HEK293T (cell line): ENCODE measurements around the gene RASD2.

Experiments
- CTCF ChIA-PET: fragments of 350-600 bp; formaldehyde crosslinking; extraction: SDS; loops from one replicate; lab custom pipeline; 2021; ENCODE audit warnings: antibody characterized with exemption, inconsistent platforms; lab: Yijun Ruan, JAX
- POLR2A ChIA-PET: fragments of 350-600 bp; formaldehyde crosslinking; extraction: SDS; loops from one replicate; lab custom pipeline; 2020; ENCODE audit warnings: antibody characterized with exemption, inconsistent platforms; lab: Yijun Ruan, JAX
- DNase-seq: peaks from one replicate; pipeline ENCODE4 v3.0.0; 2012; ENCODE audit warnings: mixed read lengths; ENCODE audit errors: extremely low spot score
- ARNT ChIP-seq: fragments of 450-650 bp; IDR thresholded peaks from 2 replicates; pipeline ENCODE4 v1.6.1; 2017; ENCODE audit warnings: mild to moderate bottlenecking
- BHLHE40 ChIP-seq: fragments of 450-650 bp; IDR thresholded peaks from 2 replicates; pipeline ENCODE4 v1.6.1; 2016; ENCODE audit warnings: mild to moderate bottlenecking, moderate library complexity, borderline replicate concordance
- CTBP1 ChIP-seq: fragments of 450-650 bp; IDR thresholded peaks from 2 replicates; pipeline ENCODE4 v1.6.1; 2016; ENCODE audit warnings: borderline replicate concordance
- ELF4 ChIP-seq: fragments of 450-650 bp; IDR thresholded peaks from 2 replicates; pipeline ENCODE4 v1.6.1; 2017; ENCODE audit warnings: antibody characterized with exemption
- FOXA1 ChIP-seq: fragments of 450-650 bp; IDR thresholded peaks from 2 replicates; pipeline ENCODE4 v1.6.1; 2016; ENCODE audit warnings: mild to moderate bottlenecking
- FOXK2 ChIP-seq: fragments of 450-650 bp; IDR thresholded peaks from 2 replicates; pipeline ENCODE4 v1.6.1; 2016; ENCODE audit warnings: mild to moderate bottlenecking
- FOXM1 ChIP-seq: fragments of 450-650 bp; IDR thresholded peaks from 2 replicates; pipeline ENCODE4 v1.6.1; 2017; ENCODE audit warnings: mild to moderate bottlenecking, borderline replicate concordance
- HDGF ChIP-seq: fragments of 450-650 bp; IDR thresholded peaks from 2 replicates; pipeline ENCODE4 v1.6.1; 2017; ENCODE audit warnings: antibody characterized with exemption, borderline replicate concordance
- L3MBTL2 ChIP-seq: fragments of 450-650 bp; conservative IDR thresholded peaks from 2 replicates; pipeline ENCODE4 v1.6.1; 2016; ENCODE audit warnings: mild to moderate bottlenecking
- LEF1 ChIP-seq: fragments of 450-650 bp; IDR thresholded peaks from 2 replicates; pipeline ENCODE4 v1.6.1; 2017; ENCODE audit warnings: mild to moderate bottlenecking, borderline replicate concordance
- NFRKB ChIP-seq: fragments of 450-650 bp; IDR thresholded peaks from 2 replicates; pipeline ENCODE4 v1.6.1; 2016; ENCODE audit warnings: mild to moderate bottlenecking, moderate library complexity
- SP1 ChIP-seq: fragments of 450-650 bp; IDR thresholded peaks from 2 replicates; pipeline ENCODE4 v1.6.1; 2017
- SUZ12 ChIP-seq: fragments of 450-650 bp; IDR thresholded peaks from 2 replicates; pipeline ENCODE4 v1.6.1; 2016; ENCODE audit warnings: mild to moderate bottlenecking
- TARDBP ChIP-seq: fragments of 450-650 bp; IDR thresholded peaks from 2 replicates; pipeline ENCODE4 v1.6.1; 2016
- ZNF384 ChIP-seq: fragments of 450-650 bp; IDR thresholded peaks from 2 replicates; pipeline ENCODE4 v1.6.1; 2016
- TF ChIP-seq, protein P1 (sequence below): fragments of 450-650 bp; IDR thresholded peaks from 2 replicates; pipeline ENCODE4 v1.6.1; 2016

RASD2 gene

DNA sequence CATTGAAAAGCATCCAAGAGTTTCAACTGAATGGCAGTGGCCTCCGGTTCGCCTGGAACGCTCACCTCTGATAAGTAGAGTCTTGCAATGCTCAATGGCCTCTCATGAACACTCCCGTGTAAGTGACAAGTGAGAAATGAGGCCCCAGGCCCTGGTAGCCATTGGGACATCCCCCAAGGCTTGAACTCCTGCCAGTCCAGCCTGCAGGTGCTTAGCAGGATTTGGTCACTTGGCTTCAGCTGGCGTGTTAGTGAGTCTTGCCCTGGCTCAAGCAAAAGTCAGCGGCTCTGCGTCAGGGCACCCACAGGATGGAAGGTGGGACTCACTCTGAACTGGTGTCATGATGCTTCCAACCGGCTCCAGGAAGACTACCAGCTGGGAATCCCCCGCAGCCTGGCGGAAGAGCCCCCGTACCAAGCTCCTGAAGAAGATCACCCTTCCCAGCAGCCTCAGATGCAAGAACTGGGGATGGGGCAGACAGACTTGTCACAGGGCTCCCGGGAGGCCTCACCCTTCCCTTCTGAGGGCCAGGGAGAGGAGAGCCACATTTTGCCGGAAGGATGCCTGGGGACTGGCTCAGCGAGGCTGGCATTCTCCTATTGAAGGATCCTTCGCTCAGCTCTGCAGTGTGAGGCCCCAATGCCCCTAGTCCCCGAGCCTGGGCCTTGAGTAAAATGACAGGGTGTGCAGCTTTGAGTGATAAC lies 57.2 kb downstream of the RASD2 start:
- DNase-seq: no peak
- TF ChIP-seq FOXA1 (no peak), SP1 (no peak), SUZ12 (no peak), NFRKB (no peak), ELF4 (no peak), ARNT (no peak)
- ChIA-PET CTCF (no interaction called here), POLR2A (no interaction called here)

DNA sequence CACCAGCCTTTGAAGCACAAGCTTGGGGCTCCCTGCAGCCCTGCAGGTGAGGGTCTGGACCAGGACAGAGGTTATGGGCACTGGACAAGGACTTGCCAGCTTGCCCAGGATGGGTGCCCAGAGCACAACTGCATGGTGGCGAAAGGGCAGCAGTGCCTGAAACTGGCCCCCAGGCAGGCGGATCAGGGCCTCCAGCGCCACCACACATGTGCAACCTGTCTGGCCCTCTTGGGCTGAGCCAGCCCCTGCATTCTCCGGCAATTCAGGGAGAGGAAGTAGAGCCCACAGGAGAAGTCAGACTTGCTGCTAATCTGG lies 57.7 kb downstream of the RASD2 start:
- POLR2A ChIA-PET: no interaction called here
- DNase-seq: no peak
- TF ChIP-seq ARNT: no peak
- no peak for TF ChIP-seq NFRKB
- TF ChIP-seq SUZ12: no peak
- TF ChIP-seq ZNF384: no peak
- TF ChIP-seq BHLHE40: no peak
- TF ChIP-seq L3MBTL2: no peak
- TF ChIP-seq FOXK2: no peak
- TF ChIP-seq, protein P1, sequence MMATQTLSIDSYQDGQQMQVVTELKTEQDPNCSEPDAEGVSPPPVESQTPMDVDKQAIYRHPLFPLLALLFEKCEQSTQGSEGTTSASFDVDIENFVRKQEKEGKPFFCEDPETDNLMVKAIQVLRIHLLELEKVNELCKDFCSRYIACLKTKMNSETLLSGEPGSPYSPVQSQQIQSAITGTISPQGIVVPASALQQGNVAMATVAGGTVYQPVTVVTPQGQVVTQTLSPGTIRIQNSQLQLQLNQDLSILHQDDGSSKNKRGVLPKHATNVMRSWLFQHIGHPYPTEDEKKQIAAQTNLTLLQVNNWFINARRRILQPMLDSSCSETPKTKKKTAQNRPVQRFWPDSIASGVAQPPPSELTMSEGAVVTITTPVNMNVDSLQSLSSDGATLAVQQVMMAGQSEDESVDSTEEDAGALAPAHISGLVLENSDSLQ: no peak
- TF ChIP-seq FOXA1: no peak
- TF ChIP-seq LEF1: no peak
- TF ChIP-seq HDGF: no peak
- CTCF ChIA-PET: no interaction called here

DNA sequence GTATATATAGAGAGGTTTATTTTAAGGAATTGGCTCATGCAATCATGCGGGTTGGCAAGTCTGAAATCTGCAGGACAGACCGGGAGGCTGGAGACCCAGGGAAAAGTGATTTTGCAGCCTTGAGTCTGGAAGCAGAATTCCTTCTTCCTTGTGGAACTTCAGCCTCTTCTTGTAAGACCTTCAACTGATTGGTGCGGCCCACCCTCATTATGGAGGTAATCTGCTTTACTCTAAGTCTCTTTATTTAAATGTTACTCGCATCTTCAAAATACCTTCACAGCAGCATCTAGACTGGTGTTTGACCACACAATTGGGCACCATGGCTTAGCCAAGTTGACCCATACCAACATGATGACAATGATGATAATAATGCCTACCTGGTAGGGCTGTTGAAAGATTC lies 58.7 kb downstream of the RASD2 start:
- TF ChIP-seq NFRKB: no peak
- no peak for TF ChIP-seq FOXM1
- no peak for TF ChIP-seq L3MBTL2
- ChIA-PET CTCF (no interaction called here), POLR2A (no interaction called here)
- DNase-seq: no peak

DNA sequence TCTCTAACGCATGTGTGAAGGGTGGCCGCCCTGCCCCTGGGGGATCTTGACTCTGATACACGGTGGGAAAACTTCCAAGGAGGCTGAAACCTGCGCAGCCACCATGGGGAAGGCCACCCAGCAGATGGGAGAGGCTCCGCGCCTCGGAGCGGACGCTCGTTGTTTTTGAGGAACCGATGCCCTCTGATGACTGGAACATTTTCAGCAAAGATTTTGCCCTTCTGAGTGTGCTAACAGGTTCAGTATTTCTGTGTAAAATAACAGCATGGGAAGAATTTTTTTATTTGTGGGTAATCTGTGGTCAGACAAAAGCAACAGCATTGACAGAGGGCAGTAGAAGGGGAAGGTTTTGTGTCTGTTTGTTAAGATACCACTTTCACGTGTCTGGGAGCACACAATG lies 59.8 kb downstream of the RASD2 start:
- POLR2A ChIA-PET: no interaction called here
- TF ChIP-seq L3MBTL2 (no peak), FOXA1 (no peak), CTBP1 (no peak), FOXK2 (no peak), SUZ12 (no peak), LEF1 (no peak), NFRKB (no peak)
- CTCF ChIA-PET: no interaction called here
- no peak for DNase-seq

DNA sequence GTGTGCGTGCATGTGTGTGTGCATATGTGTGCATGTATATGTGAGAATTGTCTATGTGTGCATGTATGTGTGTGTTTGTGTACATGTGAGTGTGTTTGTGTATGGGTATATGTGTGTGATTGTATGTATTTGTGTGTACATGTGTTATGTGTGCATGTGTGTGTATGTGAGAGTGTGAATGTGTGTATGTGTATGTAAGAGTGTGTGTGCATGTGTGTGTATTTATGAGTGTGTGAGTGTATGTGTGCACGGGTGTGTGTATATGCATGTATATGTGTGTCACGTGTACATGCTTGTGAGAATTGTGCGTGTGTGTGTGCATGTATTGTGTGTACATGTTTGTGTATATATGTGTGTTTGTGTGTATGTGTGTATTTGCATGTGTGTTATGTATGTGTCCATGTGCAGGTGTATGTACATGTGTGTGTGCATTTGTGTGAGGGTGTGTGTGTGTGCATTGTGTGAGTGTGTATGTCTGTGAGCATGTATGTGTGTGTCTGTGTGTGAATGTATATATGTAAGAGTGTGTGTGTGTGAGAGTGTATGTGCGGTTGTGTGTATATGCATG lies 60.5 kb downstream of the RASD2 start:
- POLR2A ChIA-PET: no interaction called here
- no peak for DNase-seq
- no peak for TF ChIP-seq FOXA1
- TF ChIP-seq L3MBTL2: no peak
- TF ChIP-seq LEF1: no peak
- no peak for TF ChIP-seq NFRKB
- TF ChIP-seq, protein P1: no peak
- CTCF ChIA-PET: no interaction called here

DNA sequence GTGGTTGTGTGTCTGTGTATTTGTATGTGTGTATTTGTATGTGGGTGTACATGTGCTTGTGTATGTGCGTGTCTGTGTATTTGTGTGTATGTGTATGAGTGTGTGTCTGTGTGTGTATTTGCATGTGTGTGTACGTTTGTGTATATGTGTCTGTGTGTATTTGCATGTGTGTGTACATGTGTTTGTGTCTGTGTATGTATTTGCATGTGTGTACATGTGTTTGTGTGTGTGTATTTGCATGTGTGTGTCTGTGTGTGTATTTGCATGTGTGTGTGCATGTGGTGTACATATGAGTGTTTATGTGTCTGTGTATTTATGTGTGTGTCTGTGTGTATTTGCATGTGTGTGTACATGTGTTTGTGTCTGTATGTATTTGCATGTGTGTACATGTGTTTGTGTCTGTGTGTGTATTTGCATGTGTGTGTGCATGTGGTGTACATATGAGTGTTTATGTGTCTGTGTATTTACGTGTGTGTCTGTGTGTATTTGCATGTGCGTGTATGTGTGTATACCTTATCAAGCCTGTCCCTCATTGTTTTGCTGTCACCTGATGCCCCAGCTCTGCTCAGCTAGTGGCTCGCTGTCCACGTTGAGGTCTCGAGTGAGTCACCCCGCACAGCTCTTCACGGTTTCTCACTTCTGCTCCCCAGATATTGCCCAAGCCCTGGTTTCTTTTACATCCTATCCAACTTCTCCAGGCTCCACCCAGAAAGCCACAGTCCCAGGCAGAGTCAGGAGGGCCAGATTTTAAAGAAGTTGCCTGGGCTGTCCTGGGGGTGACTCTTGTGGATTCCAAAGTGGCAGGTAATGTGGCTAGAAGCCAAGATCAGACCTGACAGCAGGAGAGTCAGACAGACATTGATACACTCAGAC lies 61.3 kb downstream of the RASD2 start:
- TF ChIP-seq FOXM1 (no peak), SUZ12 (no peak), BHLHE40 (no peak), ZNF384 (no peak), FOXA1 (no peak), TARDBP (no peak), ARNT (no peak), SP1 (no peak), L3MBTL2 (no peak), FOXK2 (no peak), NFRKB (no peak), CTBP1 (no peak)
- TF ChIP-seq, protein P1: no peak
- no peak for DNase-seq
- POLR2A ChIA-PET: no interaction called here
- CTCF ChIA-PET: no interaction called here
